Colonic mucosa (tissue), 4 donors: ENCODE results near the gene SPTB. TPM values are rescaled to one million over a fixed set of nuclear protein-coding genes. Genes with fewer than 3 reads are reported as not detected.

ENCODE experiments used
- DNase-seq: peaks from one replicate; pipeline ENCODE4 v3.0.0-alpha.2; 2020
- H3K27ac ChIP-seq: fragments of 200-600 bp; one replicate; pipeline ENCODE4 v1.8.0; 2021
- H3K27me3 ChIP-seq: fragments of 200-600 bp; one replicate; pipeline ENCODE4 v1.8.0; 2021
- H3K36me3 ChIP-seq: fragments of 200-600 bp; one replicate; pipeline ENCODE4 v1.8.0; 2021
- H3K4me1 ChIP-seq: fragments of 200-600 bp; one replicate; pipeline ENCODE4 v1.8.0; 2021; ENCODE audit warnings: mild to moderate bottlenecking
- H3K4me3 ChIP-seq: fragments of 200-600 bp; one replicate; pipeline ENCODE4 v1.8.0; 2021
- H3K9ac ChIP-seq, 2 donors: one replicate each; pipeline ENCODE4 v1.7.0; 2013; ENCODE audit warnings: control low read depth in 2 of 2, low read depth in 2 of 2, low read length in 2 of 2
- H3K9me3 ChIP-seq: fragments of 200-600 bp; one replicate; pipeline ENCODE4 v1.8.0; 2021
- intact Hi-C: fragments of 100-400 bp; cut with DNase I; formaldehyde crosslinking; loops from one replicate; pipeline ENCODE4 v1.14.1; 2022
- total RNA-seq, 2 donors: library from RNA; stranded (reverse); fragmentation: NEBNext Ultra II Directional in 1 of 2; extraction: Animal tissue kit (Norgen Biotek cat#: 25700) in 1 of 2; gene quantifications; one replicate each; pipeline ENCODE4 v1.2.1, GENCODE V29; 2021
- TF ChIP-seq, protein P1 (sequence below): fragments of 200-600 bp; IDR thresholded peaks from one replicate; pipeline ENCODE4 v1.8.0; 2022; ENCODE audit warnings: antibody characterized with exemption, mild to moderate bottlenecking
- donor health status: healthy.
- donor health status: DM: no; HTN: no; CAD: no.
- donor health status: DM: no; HTN: no; CAD: no.

SPTB gene
- total RNA-seq, 2 donors from 2014 or later: 0.42 to 0.52 TPM

DNA sequence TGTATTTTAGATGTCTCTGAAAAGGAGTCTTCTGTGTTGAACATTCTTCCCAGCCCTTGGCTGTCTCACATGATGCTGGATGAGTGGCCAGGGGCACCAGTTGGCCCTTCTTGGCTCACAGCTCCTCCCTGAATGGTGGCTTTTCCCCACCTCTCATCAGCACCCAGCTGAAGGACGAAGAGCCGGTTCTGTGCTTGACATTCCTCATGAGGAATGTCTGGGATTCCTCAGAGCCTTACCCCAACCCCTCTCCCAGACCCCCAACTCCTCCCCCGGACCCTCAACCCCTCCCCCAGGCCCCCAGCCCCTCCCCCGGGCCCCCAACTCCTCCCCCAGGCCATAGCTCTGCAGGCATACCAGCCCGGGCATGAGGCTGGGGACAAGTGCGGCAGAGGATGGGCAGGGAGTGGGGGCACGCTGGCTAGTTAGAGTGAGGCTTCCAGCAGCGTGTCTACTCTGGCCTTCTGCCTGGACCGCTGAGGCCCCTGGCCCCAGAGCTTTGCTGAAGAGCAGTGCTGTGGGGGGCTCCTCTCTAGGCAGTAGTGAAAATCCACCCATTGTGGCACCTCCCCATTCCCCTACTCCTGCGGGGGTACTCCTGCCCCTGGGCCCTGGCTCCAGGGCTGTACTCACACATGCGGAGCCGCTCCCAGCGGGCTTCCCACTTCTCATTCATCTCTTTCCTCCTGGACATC is 111.2 kb downstream of the SPTB start:
- DNase-seq: no peak
- no peaks in the 10 kb centered on the region for H3K36me3 ChIP-seq
- H3K9me3 ChIP-seq: no peaks in the 10 kb centered on the region
- no peak overlapping the region for H3K9ac ChIP-seq
- H3K27me3 ChIP-seq: no peaks in the 10 kb centered on the region
- TF ChIP-seq, protein P1, sequence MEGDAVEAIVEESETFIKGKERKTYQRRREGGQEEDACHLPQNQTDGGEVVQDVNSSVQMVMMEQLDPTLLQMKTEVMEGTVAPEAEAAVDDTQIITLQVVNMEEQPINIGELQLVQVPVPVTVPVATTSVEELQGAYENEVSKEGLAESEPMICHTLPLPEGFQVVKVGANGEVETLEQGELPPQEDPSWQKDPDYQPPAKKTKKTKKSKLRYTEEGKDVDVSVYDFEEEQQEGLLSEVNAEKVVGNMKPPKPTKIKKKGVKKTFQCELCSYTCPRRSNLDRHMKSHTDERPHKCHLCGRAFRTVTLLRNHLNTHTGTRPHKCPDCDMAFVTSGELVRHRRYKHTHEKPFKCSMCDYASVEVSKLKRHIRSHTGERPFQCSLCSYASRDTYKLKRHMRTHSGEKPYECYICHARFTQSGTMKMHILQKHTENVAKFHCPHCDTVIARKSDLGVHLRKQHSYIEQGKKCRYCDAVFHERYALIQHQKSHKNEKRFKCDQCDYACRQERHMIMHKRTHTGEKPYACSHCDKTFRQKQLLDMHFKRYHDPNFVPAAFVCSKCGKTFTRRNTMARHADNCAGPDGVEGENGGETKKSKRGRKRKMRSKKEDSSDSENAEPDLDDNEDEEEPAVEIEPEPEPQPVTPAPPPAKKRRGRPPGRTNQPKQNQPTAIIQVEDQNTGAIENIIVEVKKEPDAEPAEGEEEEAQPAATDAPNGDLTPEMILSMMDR: no peak
- intact Hi-C loops: no loop called here
- no peaks in the 10 kb centered on the region for H3K4me1 ChIP-seq
- H3K27ac ChIP-seq: no peak overlapping the region
- no peak overlapping the region for H3K4me3 ChIP-seq

DNA sequence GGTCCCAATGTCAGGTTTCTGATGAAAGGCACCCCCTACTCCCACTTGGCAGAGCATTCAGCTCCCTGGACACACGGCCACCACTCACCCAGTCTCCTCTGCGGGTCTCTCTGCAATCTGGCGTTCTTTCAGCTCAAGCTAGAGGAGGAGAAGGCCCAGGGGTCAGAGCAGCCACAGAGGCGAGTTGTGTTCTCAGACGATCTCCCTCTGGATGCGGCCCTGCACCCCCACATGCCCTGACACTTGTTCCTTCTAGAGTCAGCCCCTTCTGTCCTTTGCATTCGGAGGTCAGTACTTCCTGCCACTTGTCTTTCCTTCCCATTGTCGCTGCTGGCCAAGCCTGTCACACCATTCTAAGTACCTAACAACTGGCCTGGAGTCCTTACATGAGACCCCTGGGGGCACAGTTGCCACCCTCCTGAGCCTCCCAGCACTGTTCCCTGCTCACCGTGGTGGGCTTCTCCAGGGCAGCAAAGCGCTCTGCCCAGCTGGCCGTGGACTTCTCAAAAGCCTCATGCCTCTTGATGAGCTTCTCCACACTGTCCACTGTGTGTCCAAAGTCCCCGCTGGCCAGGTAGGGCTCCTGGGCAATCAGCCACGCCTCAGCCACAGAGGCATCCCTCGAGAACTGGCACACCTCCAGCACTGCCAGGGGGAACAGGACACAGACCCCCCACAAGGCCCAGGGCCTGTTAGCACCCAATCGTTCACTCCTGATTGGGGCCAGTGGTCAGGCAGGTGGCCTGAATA is 112.3 kb downstream of the SPTB start:
- DNase-seq: no peak

DNA sequence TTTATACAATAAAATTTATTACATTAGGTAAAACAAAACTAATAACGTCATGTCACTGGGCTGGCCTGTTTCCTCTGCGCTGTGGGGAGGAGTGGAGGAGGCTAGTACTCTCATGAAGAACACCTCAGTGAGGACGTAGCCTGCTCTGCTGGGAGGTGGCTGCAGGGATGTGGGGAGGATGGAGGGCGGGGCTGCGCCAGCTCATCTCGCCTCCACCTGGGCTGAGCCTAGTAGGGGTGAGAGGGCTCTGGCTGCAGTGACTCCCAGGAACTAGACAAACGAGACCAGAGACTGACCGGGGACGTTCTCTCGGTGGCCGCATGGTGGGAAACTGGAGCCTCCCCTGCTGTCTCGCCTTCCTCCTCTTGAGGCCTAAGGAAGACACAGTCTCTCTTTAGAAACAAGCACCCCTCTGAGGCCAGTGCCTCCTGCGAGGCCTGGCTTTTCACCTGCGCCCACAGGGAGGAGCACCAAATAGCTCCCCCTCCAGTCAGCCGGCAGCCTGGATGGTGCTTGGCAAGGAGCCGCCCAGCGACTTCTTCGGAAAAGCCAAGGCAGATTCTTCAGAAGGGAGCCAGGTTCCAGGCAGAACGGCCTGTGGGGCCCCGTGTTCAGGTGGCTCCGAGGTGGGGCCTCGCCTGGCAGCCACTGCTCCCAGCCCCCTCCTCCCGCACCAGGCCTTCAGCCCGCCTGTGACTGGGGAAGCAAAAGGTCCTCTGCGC is 113.1 kb downstream of the SPTB start:
- no peak overlapping the region for H3K4me3 ChIP-seq

More for the DNA sequence above, 112.3 kb downstream of the SPTB start:
- H3K4me1 ChIP-seq: peaks cover under 1% of the 10 kb centered on the region
- no peaks in the 10 kb centered on the region for H3K27me3 ChIP-seq
- no peak overlapping the region for H3K9ac ChIP-seq
- no peak overlapping the region for H3K27ac ChIP-seq
- TF ChIP-seq, protein P1: no peak
- H3K36me3 ChIP-seq: no peaks in the 10 kb centered on the region
- no peak overlapping the region for H3K4me3 ChIP-seq
- intact Hi-C loops: no loop called here
- no peaks in the 10 kb centered on the region for H3K9me3 ChIP-seq

DNA sequence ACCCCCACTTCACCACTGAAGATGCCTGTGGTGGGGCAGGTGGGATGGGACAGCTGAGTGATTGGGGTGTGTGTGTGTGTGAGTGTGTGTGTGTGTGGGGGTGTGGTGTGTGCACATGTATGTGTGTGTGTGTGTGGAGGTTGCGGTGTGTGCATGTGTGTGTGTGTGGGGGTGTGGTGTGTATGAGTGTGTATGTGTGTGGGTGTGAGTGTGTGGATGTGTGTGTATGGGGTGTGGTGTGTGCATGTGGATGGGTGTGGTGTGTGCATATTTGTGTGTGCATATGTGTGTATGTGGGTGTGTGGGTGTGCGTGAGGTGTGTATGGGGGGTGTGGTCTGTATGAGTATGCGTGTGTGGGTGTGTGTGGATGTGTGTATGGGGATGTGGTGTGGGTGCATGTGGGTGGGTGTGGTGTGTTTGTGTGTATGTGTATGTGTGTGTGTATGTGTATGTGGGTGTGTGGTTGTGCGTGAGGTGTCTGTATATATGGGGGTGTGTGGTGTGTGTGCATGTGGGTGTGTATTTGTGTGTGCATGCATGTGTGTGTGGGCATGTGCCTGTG is 113.9 kb downstream of the SPTB start:
- intact Hi-C loops: no loop called here
- H3K4me1 ChIP-seq: peaks cover 14% of the 10 kb centered on the region
- H3K27me3 ChIP-seq: no peaks in the 10 kb centered on the region
- no peaks in the 10 kb centered on the region for H3K36me3 ChIP-seq
- no peak overlapping the region for H3K4me3 ChIP-seq
- H3K9ac ChIP-seq: no peak overlapping the region
- H3K27ac ChIP-seq: no peak overlapping the region
- no peak for DNase-seq
- TF ChIP-seq, protein P1: no peak
- no peaks in the 10 kb centered on the region for H3K9me3 ChIP-seq

More for the DNA sequence above, 113.1 kb downstream of the SPTB start:
- Histone ChIP-seq H3K36me3 (no peaks in the 10 kb centered on the region), H3K4me1 (peaks cover 8% of the 10 kb centered on the region), H3K27ac (no peak overlapping the region), H3K9ac (peak overlapping the region in 1 of 2 donors; percentile 14), H3K27me3 (no peaks in the 10 kb centered on the region), H3K9me3 (no peaks in the 10 kb centered on the region)
- intact Hi-C loops: no loop called here
- no peak for DNase-seq
- TF ChIP-seq, protein P1: no peak
